PFSK-1 (cell line): Measurements from ENCODE around the gene ARHGAP28.

Experiments
- FOXP2 ChIP-seq: optimal IDR thresholded peaks from 2 replicates; pipeline ENCODE3; 2011; ENCODE audit warnings: borderline replicate concordance, control low read depth, inconsistent platforms; ENCODE audit not compliant: insufficient read depth; ENCODE audit errors: extremely low read length, extremely low read depth
- POLR2AphosphoS5 ChIP-seq: IDR thresholded peaks from 2 replicates; pipeline ENCODE4 v1.6.1; 2012; ENCODE audit warnings: low read depth, mild to moderate bottlenecking, control low read depth, low read length, moderate library complexity

GRCh38 chr18:6781142-6781714 is 51.7 kb downstream of the ARHGAP28 start:
- TF ChIP-seq FOXP2 (no peak), POLR2AphosphoS5 (no peak)
